Mesenchymal stem cell (in vitro differentiated cells and primary cell): ENCODE measurements around the gene BRIP1.

Experiments
- DNase-seq: peaks from one replicate; pipeline ENCODE4 v3.0.0-alpha.2; 2013
- H2AFZ ChIP-seq: one replicate; pipeline ENCODE4 v1.6.1; 2013; ENCODE audit warnings: low read depth, mild to moderate bottlenecking, control low read depth, inconsistent platforms, low read length, moderate library complexity
- H2AK5ac ChIP-seq: 2 replicates; pipeline ENCODE4 v1.6.1; 2013; ENCODE audit warnings: low read length, moderate library complexity, mild to moderate bottlenecking, inconsistent platforms; ENCODE audit not compliant: severe bottlenecking
- H2BK120ac ChIP-seq: one replicate; pipeline ENCODE4 v1.6.1; 2013; ENCODE audit warnings: low read depth, mild to moderate bottlenecking, inconsistent platforms, low read length, moderate library complexity
- H2BK12ac ChIP-seq, 2 experiments: one replicate each; pipeline ENCODE4 v1.6.1; 2013; ENCODE audit warnings: inconsistent platforms in 2 of 2, low read length in 2 of 2, mild to moderate bottlenecking in 2 of 2, moderate library complexity in 2 of 2, control low read depth in 1 of 2
- H2BK15ac ChIP-seq: one replicate; pipeline ENCODE4 v1.6.1; 2013; ENCODE audit warnings: mild to moderate bottlenecking, low read depth, inconsistent platforms; ENCODE audit not compliant: poor library complexity, severe bottlenecking
- H2BK5ac ChIP-seq: 2 replicates; pipeline ENCODE4 v1.6.1; 2013; ENCODE audit warnings: low read depth, mild to moderate bottlenecking, low read length, control low read depth, inconsistent platforms; ENCODE audit not compliant: poor library complexity, severe bottlenecking
- H3K14ac ChIP-seq, 2 experiments: one replicate each; pipeline ENCODE4 v1.6.1; 2013; ENCODE audit warnings: inconsistent platforms in 2 of 2, low read length in 2 of 2, control low read depth in 1 of 2, mild to moderate bottlenecking in 1 of 2, moderate library complexity in 1 of 2
- H3K18ac ChIP-seq, 2 experiments: one replicate each; pipeline ENCODE4 v1.6.1; 2013; ENCODE audit warnings: inconsistent platforms in 2 of 2, low read length in 2 of 2, control low read depth in 1 of 2, low read depth in 1 of 2, mild to moderate bottlenecking in 1 of 2
- H3K23ac ChIP-seq, 2 experiments: one replicate each; pipeline ENCODE4 v1.6.1; 2013; ENCODE audit warnings: inconsistent platforms in 2 of 2, low read length in 2 of 2, mild to moderate bottlenecking in 2 of 2, moderate library complexity in 2 of 2, control low read depth in 1 of 2
- H3K27ac ChIP-seq: 2 replicates; pipeline ENCODE4 v1.5.1; 2013; ENCODE audit warnings: mild to moderate bottlenecking, moderate library complexity, low read length, control low read depth, inconsistent platforms; ENCODE audit not compliant: poor library complexity, severe bottlenecking
- H3K27me3 ChIP-seq, 2 experiments: 2 replicates each; pipeline versions ENCODE4 v1.6.1 to v1.7.0; 2013; ENCODE audit warnings: low read length in 2 of 2, mild to moderate bottlenecking in 2 of 2, moderate library complexity in 2 of 2, control low read depth in 1 of 2, inconsistent platforms in 1 of 2; ENCODE audit not compliant: control insufficient read depth in 1 of 2, insufficient read depth in 1 of 2
- H3K36me3 ChIP-seq, 2 experiments: 2 replicates each; pipeline versions ENCODE4 v1.6.1 to v1.7.0; 2013; ENCODE audit warnings: low read length in 2 of 2, control low read depth in 1 of 2, inconsistent platforms in 1 of 2, low read depth in 1 of 2, mild to moderate bottlenecking in 1 of 2; ENCODE audit not compliant: insufficient read depth in 2 of 2, control insufficient read depth in 1 of 2
- H3K4ac ChIP-seq, 2 experiments: one replicate each; pipeline ENCODE4 v1.6.1; 2013; ENCODE audit warnings: inconsistent platforms in 2 of 2, low read length in 2 of 2, mild to moderate bottlenecking in 2 of 2, moderate library complexity in 2 of 2, control low read depth in 1 of 2, low read depth in 1 of 2
- H3K4me1 ChIP-seq: 2 replicates; pipeline ENCODE4 v1.6.1; 2013; ENCODE audit warnings: low read depth, low read length, control low read depth; ENCODE audit not compliant: control insufficient read depth, insufficient read depth
- H3K4me2 ChIP-seq: 2 replicates; pipeline ENCODE4 v1.6.1; 2013; ENCODE audit warnings: low read length, mild to moderate bottlenecking, inconsistent platforms; ENCODE audit not compliant: poor library complexity, severe bottlenecking
- H3K4me3 ChIP-seq, 2 experiments: 2 replicates each; pipeline versions ENCODE4 v1.5.1 to v1.7.0; 2013; ENCODE audit warnings: low read length in 2 of 2, mild to moderate bottlenecking in 2 of 2, control low read depth in 1 of 2, low read depth in 1 of 2; ENCODE audit not compliant: insufficient read depth in 1 of 2
- H3K79me1 ChIP-seq: replicated peaks from 2 replicates; pipeline ENCODE4 v1.6.1; 2013; ENCODE audit warnings: mild to moderate bottlenecking, control low read depth, low read length, inconsistent platforms; ENCODE audit not compliant: poor library complexity, severe bottlenecking
- H3K9ac ChIP-seq: 2 replicates; pipeline ENCODE4 v1.7.0; 2013; ENCODE audit warnings: mild to moderate bottlenecking, low read length, moderate library complexity
- H3K9me3 ChIP-seq: 2 replicates; pipeline ENCODE4 v1.7.0; 2013; ENCODE audit warnings: mild to moderate bottlenecking, low read length; ENCODE audit not compliant: control insufficient read depth
- H4K8ac ChIP-seq: one replicate; pipeline ENCODE4 v1.6.1; 2013; ENCODE audit warnings: inconsistent platforms, mild to moderate bottlenecking, low read length, moderate library complexity
- H4K91ac ChIP-seq: one replicate; pipeline ENCODE4 v1.6.1; 2013; ENCODE audit warnings: mild to moderate bottlenecking, low read length, inconsistent platforms
- WGBS: methylation state at CpG from one replicate; pipeline ENCODE4 v1.1.7; 2013; ENCODE audit warnings: mixed read lengths; 5-methylcytosine and 5-hydroxymethylcytosine counted together

BRIP1 gene

GRCh38 chr17:61718022-61718421 is 145.3 kb downstream of the BRIP1 start:
- H3K9ac ChIP-seq = no peak overlapping the region

GRCh38 chr17:61717352-61717751 is 146.0 kb downstream of the BRIP1 start:
- no peak overlapping the region for H3K4me2 ChIP-seq
- H3K9me3 ChIP-seq = peaks cover 25% of the 10 kb centered on the region
- H4K91ac ChIP-seq = no peak overlapping the region
- H2BK5ac ChIP-seq = no peak overlapping the region
- H3K9ac ChIP-seq = no peak overlapping the region
- no peak overlapping the region for H2BK15ac ChIP-seq
- no peak overlapping the region for H3K23ac ChIP-seq
- no peak overlapping the region for H3K18ac ChIP-seq
- 100% methylated on average over 1 of the region's 4 CpGs for WGBS
- H3K27ac ChIP-seq = no peak overlapping the region
- no peak overlapping the region for H3K14ac ChIP-seq
- no peaks in the 10 kb centered on the region for H3K27me3 ChIP-seq
- H3K79me1 ChIP-seq = no peaks in the 10 kb centered on the region
- H3K4ac ChIP-seq = no peak overlapping the region
- no peaks in the 10 kb centered on the region for H3K4me1 ChIP-seq
- no peak overlapping the region for H2BK120ac ChIP-seq
- H3K4me3 ChIP-seq = no peak overlapping the region
- H2BK12ac ChIP-seq = no peak overlapping the region
- no peak overlapping the region for H4K8ac ChIP-seq
- no peak overlapping the region for H2AK5ac ChIP-seq
- no peak for DNase-seq
- no peaks in the 10 kb centered on the region for H3K36me3 ChIP-seq
- H2AFZ ChIP-seq = no peak overlapping the region

More at GRCh38 chr17:61718022-61718421, 145.3 kb downstream of the BRIP1 start:
- no peak overlapping the region for H3K18ac ChIP-seq
- no peak overlapping the region for H4K8ac ChIP-seq
- no peak overlapping the region for H3K27ac ChIP-seq
- H2AFZ ChIP-seq = no peak overlapping the region
- H2AK5ac ChIP-seq = no peak overlapping the region
- H3K4me2 ChIP-seq = no peak overlapping the region
- H3K4me1 ChIP-seq = no peaks in the 10 kb centered on the region
- H4K91ac ChIP-seq = no peak overlapping the region
- no peak overlapping the region for H3K14ac ChIP-seq
- no peak overlapping the region for H2BK15ac ChIP-seq
- H3K79me1 ChIP-seq = no peaks in the 10 kb centered on the region
- H2BK12ac ChIP-seq = no peak overlapping the region
- H3K36me3 ChIP-seq = no peaks in the 10 kb centered on the region
- H2BK5ac ChIP-seq = no peak overlapping the region
- DNase-seq = no peak
- no peaks in the 10 kb centered on the region for H3K27me3 ChIP-seq
- H3K4me3 ChIP-seq = no peak overlapping the region
- no peak overlapping the region for H3K4ac ChIP-seq
- no peak overlapping the region for H3K23ac ChIP-seq
- H2BK120ac ChIP-seq = no peak overlapping the region
- H3K9me3 ChIP-seq = peaks cover 25% of the 10 kb centered on the region

GRCh38 chr17:61716225-61716829 is 147.0 kb downstream of the BRIP1 start:
- WGBS = no CpG with 5 or more reads among the region's 1 CpG
- Histone ChIP-seq H3K14ac (no peak overlapping the region), H2AFZ (no peak overlapping the region), H3K4me3 (no peak overlapping the region), H3K9ac (no peak overlapping the region), H4K91ac (no peak overlapping the region), H3K27ac (no peak overlapping the region), H4K8ac (no peak overlapping the region), H3K4me2 (no peak overlapping the region), H3K4ac (no peak overlapping the region), H3K9me3 (peaks cover 25% of the 10 kb centered on the region), H2BK120ac (no peak overlapping the region), H3K4me1 (no peaks in the 10 kb centered on the region), H3K23ac (no peak overlapping the region), H2BK15ac (no peak overlapping the region), H2BK5ac (no peak overlapping the region), H3K79me1 (no peaks in the 10 kb centered on the region), H2AK5ac (no peak overlapping the region), H2BK12ac (no peak overlapping the region), H3K18ac (no peak overlapping the region), H3K27me3 (no peaks in the 10 kb centered on the region), H3K36me3 (no peaks in the 10 kb centered on the region)
- no peak for DNase-seq

- H2BK5ac ChIP-seq = no peak overlapping the region
- H3K27ac ChIP-seq = no peak overlapping the region
- H2BK12ac ChIP-seq = no peak overlapping the region
- H2BK15ac ChIP-seq = no peak overlapping the region
- H3K18ac ChIP-seq = no peak overlapping the region
- H3K23ac ChIP-seq = no peak overlapping the region
- H3K36me3 ChIP-seq = no peaks in the 10 kb centered on the region
- H3K4me3 ChIP-seq = no peak overlapping the region
- H2AK5ac ChIP-seq = no peak overlapping the region
- H3K27me3 ChIP-seq = no peaks in the 10 kb centered on the region
- no CpG with 5 or more reads among the region's 1 CpG for WGBS
- no peak overlapping the region for H3K9ac ChIP-seq
- H4K8ac ChIP-seq = no peak overlapping the region
- H3K4me2 ChIP-seq = no peak overlapping the region
- no peaks in the 10 kb centered on the region for H3K79me1 ChIP-seq
- DNase-seq = no peak
- H3K4me1 ChIP-seq = no peaks in the 10 kb centered on the region
- no peak overlapping the region for H3K14ac ChIP-seq
- no peak overlapping the region for H4K91ac ChIP-seq
- H3K9me3 ChIP-seq = peaks cover 25% of the 10 kb centered on the region
- H2BK120ac ChIP-seq = no peak overlapping the region
- H2AFZ ChIP-seq = no peak overlapping the region
- H3K4ac ChIP-seq = no peak overlapping the region
Observed at GRCh38 chr17:61715348-61715747, 148.0 kb downstream of the BRIP1 start.
